G401.6 (cell line): Measurements from ENCODE around the gene PKD1.
"Not testable (repeated sequence)": the region's sequence is repeated elsewhere in the genome, so short reads cannot be mapped to it uniquely, and the experiment has no call there.

Experiments
- FAIRE-seq: peaks from 2 replicates; lab custom pipeline; 2012; peaks lifted over from hg19 to GRCh38; lab: Jason Lieb, UNC

The PKD1 gene

GRCh38 chr16:2123706-2124376 lies 11.9 kb downstream of the PKD1 start:
- FAIRE-seq = not testable (repeated sequence)

GRCh38 chr16:2122934-2123683 lies 12.6 kb downstream of the PKD1 start:
- FAIRE-seq = not testable (repeated sequence)

GRCh38 chr16:2122429-2122828 lies 13.3 kb downstream of the PKD1 start:
- no peak for FAIRE-seq

GRCh38 chr16:2121853-2122252 lies 13.8 kb downstream of the PKD1 start:
- FAIRE-seq = no peak

- peak; percentile 92 for FAIRE-seq
Observed at GRCh38 chr16:2121325-2121724, 14.4 kb downstream of the PKD1 start.

- FAIRE-seq = not testable (repeated sequence)
Observed at GRCh38 chr16:2117960-2118722, 17.6 kb downstream of the PKD1 start.

- FAIRE-seq = not testable (repeated sequence)
Observed at GRCh38 chr16:2117341-2117740, 18.4 kb downstream of the PKD1 start.

- not testable (repeated sequence) for FAIRE-seq
Observed at GRCh38 chr16:2116428-2116827, 19.3 kb downstream of the PKD1 start.

- no peak for FAIRE-seq
Observed at GRCh38 chr16:2115591-2115973, 20.1 kb downstream of the PKD1 start.

- FAIRE-seq = not testable (repeated sequence)
Observed at GRCh38 chr16:2114885-2115590, 20.7 kb downstream of the PKD1 start.

- not testable (repeated sequence) for FAIRE-seq
Observed at GRCh38 chr16:2114225-2114624, 21.5 kb downstream of the PKD1 start.

- not testable (repeated sequence) for FAIRE-seq
Observed at GRCh38 chr16:2112539-2113106, 23.1 kb downstream of the PKD1 start.

- not testable (repeated sequence) for FAIRE-seq
Observed at GRCh38 chr16:2111412-2112335, 24.0 kb downstream of the PKD1 start.

GRCh38 chr16:2111009-2111353 lies 24.7 kb downstream of the PKD1 start:
- FAIRE-seq = not testable (repeated sequence)

- not testable (repeated sequence) for FAIRE-seq
Observed at GRCh38 chr16:2110332-2111008, 25.2 kb downstream of the PKD1 start.

GRCh38 chr16:2109872-2110271 lies 25.8 kb downstream of the PKD1 start:
- FAIRE-seq = not testable (repeated sequence)

- FAIRE-seq = not testable (repeated sequence)
Observed at GRCh38 chr16:2109271-2109580, 26.5 kb downstream of the PKD1 start.

GRCh38 chr16:2108446-2109270 lies 27.0 kb downstream of the PKD1 start:
- not testable (repeated sequence) for FAIRE-seq

GRCh38 chr16:2107791-2108125 lies 27.9 kb downstream of the PKD1 start:
- not testable (repeated sequence) for FAIRE-seq
